GM10847 (cell line): ENCODE data around the gene TRIAP1.

Experiments used
- POLR2A ChIP-seq: IDR thresholded peaks from 2 replicates; pipeline ENCODE4 v1.6.1; 2011; ENCODE audit not compliant: insufficient read length; ENCODE audit errors: extremely low read depth

The TRIAP1 gene

DNA sequence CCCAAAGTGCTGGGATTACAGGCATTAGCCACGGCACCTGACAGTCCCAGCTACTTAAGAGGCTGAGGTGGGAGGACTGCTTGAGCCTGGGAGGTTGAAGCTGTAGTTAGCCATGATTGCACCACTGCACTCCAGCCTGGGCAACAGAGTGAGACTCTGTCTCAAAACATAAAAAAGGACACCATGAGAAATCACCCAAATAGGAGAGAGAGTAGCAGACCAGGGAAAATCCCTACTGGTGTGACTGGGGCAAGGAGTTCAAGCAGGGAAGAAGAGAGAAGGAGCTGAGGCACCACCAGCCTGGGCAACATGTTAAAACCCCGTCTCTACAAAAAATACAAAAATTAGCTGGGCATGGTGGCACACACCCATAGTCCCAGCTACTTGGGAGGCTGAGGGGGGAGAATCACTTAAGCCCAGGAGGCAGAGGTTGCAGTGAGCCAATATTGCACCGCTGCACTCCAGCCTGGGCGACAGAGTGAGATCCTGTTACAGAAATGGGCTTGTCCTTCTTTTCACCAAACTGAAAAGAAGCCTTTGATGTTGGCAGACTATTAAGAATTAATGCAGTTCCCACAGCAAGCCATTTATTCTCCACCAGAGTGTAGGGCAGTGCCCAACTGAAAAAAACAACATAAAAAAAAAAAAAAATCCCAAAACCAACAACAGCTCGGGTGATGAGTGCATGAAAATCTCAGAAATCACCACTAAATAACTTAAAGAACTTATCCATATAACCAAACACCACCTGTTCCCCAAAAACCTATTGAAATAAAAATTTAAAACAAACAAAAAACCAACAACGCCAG is 27.8 kb upstream of the TRIAP1 start:
- TF ChIP-seq POLR2A = no peak

GRCh38 chr12:120472521-120472920 is 26.3 kb upstream of the TRIAP1 start:
- no peak for TF ChIP-seq POLR2A

GRCh38 chr12:120470150-120470784 is 24.1 kb upstream of the TRIAP1 start:
- no peak for TF ChIP-seq POLR2A

DNA sequence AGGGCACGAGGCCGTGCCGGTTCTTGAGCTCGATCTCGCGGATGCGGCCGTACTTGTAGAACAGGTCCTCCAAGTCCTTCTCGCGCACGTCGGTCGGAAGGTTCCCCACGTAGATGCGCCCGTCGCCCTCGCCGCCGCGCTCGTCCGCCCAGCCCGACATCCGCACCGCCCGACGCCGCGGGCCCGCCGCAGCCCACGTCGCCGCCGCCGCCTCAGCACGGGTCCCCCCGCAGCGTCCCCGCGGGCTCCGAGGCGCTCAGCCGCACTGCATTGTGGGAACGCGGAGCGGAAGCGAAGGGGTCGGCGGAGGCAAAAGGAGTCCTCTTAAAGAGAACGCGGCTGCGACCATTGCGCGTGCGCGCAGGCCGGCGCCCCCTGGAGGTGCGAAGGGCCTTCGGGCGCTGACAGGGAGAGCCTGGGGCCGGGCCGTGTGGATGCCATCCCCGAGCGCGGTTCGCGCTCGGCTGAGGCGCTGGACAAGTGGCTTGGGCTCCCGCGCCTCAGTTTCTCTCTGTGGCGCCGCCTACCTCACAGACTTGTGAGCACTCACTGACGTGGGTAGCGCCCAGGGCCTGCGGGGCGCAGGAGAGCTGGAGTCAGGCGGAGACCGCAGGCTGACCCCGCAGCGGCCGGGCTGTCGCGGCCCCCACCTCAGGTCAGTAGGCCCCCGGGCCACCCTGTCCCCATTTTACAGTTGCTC is 23.4 kb upstream of the TRIAP1 start, which contains the start of gene SRSF9:
TSS of gene SRSF9 (minus strand) at position 299 of the 700 bp plus-strand sequence. CDS start at position 160, 139 bp downstream.
- TF ChIP-seq POLR2A = peak; percentile 95

DNA sequence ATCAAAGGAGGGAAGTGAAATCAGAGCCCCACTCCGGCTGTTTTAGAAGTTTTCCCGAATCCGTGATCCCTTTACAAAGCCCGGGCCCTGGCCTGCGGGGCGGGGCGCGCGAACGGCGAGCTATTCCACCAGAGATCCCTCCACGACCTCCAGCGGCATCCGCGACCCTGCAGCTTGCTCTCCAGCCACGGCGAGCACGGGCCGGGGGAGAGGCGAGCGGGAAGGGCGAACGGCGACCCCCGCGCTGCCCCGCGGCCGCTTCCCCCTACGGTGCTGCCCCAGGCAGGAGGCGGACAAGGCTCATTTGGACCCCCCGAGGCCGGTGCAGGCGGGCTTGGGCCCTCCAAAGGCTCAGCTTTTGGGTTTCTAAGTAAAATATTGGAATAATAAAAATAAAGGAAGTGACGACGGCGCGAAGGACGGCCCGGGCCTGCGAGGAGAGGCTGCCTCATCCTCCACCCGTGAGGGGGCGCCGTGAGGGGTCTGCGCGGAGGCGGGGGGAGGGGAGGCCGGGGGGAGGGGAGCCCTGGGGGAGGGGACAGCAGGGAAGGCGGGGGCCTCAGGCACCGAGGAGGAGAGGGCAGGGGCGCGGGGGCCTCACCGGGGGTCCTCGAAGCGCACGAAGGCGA is 22.8 kb upstream of the TRIAP1 start:
- TF ChIP-seq POLR2A = no peak

DNA sequence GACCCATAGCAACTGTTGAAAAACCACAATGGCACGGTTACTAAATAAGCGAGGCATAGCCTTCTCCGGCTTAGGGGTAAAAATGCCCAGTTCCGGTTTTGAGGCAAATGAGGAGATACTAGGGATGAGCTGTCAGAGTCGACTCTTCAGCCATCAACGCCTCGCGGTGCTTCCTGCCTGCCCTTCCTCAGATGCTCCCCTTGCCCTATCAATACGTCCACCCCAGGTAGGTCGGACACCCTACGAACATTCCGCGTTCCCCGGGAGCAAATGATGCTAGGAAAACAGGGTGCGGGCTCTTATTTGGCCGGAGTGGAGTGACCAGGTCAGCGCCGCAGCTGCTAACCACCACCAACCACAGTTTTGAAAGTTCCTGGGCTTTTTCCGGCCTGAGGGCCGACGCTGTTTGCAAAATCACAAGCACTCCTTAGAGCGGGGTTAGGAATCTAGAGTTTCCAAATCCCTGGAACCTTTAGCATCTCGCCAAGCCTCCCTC is 22.2 kb upstream of the TRIAP1 start:
- TF ChIP-seq POLR2A = no peak

DNA sequence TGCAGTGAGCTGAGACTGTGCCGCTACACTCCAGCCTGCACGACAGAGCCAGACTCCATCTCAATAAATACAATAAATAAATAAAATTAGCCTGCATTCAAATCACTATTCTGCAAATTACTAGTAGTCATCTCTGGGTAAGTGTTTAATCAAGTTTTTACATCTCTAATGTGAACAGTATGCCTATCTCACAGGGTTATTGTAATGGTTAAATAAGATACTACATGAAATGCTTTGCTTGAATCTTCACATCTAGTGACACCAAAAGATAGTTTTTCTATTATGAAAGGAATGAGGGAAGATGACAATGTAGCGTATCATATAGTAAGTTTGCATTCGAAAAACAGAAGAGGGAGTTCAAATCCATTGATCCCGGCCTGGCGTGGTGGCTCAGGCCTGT is 21.3 kb upstream of the TRIAP1 start:
- no peak for TF ChIP-seq POLR2A

DNA sequence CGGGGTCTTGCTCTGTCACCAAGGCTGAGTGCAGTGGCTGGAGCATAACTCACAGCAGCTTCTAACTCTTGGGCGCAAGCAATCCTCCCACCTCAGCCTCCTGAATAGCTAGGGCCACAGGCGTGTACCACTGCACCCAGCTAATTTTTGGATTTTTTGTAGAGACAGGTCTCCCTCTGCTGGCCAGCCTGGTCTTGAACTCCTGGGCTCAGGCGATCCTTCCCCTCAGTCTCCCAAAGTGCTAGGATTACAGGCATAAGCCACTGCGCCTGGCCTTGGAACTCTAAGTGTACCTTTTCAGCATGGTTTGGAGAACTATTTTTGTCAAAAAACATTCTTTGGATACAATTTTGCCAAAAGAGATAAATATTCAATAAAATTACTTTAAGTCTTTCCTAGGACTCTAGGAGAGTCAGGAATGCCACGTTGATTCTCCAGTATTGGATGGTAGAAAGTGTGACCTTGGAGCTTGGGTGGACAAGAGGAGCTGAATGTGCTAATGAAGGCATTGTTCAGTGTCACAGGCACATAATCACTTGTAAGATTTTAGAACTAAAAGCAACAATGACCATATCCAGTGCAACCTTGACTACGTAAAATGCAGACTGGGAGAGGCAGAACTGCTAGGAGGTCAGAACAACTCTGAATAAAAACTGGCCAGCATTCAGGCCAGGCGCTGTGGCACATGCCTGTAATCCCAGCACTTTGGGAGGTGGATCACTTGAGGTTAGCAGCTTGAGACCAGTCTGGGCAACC is 20.6 kb upstream of the TRIAP1 start:
- no peak for TF ChIP-seq POLR2A

DNA sequence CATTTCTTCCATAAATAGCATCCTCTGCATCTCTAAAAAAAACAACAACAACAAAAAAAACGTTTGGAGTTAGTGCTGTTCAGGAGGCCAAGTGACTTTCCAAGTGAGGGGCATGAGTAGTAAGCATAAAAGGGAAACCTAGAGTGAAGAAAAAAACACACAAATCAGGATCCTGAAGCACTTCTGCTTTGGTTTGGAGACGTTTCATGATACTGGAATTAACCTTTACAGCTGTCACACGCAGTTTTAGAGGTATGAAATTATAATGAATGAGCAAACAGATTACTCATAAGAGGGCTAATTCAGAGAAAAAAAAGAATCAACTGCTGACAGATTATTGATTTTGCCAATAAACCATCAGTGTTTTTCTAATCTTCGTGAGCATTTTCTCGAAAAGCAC is 19.6 kb upstream of the TRIAP1 start:
- no peak for TF ChIP-seq POLR2A

DNA sequence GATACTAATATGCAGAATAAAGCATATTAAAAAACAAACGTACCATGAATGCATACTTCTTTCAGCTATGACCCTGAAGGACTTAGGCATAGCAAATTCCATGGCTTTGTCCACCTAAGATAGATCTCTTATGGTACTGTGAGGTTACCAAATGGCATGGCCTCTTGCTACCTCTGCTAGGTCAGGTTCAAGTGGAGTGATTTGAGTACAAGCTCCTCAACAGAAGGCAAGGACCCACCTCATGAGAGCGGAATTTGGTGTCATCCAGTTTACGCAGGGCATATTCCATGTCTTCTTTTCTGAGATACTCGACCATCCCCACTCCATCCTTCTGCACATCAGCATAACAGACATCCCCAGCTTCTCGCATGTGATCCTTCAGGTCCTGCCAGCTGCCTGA is 17.5 kb upstream of the TRIAP1 start:
- TF ChIP-seq POLR2A = no peak

DNA sequence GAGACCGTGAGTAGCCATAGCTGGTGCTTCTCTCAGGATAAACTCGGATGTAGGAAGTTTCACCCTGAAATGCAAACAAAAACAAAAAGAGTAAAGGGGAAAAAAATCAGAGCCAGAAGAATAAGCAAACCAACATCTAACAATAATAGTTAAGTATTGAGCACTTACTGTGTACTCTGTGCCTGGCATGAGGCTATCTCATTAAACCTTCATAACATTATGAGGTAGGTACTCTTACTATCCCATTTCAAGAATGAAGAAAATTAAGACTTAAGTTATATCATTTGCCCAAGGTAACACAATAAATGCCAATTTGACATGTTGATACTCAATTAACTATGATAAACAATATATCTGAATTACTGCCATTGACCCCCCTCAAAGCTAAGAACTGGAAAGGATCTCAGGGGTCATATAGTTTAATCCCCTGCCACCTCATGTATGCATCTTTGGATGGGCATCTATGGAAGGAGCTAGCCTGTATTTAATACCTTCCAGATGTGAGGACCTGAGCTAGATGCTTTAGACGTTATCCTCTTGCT is 16.0 kb upstream of the TRIAP1 start:
- TF ChIP-seq POLR2A = no peak

- TF ChIP-seq POLR2A = no peak
Measured at GRCh38 chr12:120460157-120460556, 14.0 kb upstream of the TRIAP1 start.

DNA sequence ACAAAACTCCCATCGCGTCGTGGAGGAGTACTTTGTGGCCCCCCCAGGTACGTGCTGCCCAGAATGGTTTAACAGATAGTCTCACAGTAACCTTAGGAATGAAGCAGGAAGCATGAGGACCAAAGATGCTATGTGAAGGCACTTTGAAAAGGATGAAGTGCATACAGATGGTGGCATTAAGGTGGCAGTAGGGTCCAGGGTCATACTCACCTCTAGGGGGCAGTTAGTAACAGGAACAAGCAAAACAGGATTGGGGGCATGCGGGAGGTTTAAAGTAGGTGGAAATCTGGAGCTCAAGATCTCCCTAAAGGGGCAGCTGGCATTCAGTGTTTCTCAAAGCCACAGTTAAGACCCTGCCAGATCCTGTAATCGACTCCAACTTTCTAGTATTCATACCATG is 10.9 kb upstream of the TRIAP1 start:
- no peak for TF ChIP-seq POLR2A

DNA sequence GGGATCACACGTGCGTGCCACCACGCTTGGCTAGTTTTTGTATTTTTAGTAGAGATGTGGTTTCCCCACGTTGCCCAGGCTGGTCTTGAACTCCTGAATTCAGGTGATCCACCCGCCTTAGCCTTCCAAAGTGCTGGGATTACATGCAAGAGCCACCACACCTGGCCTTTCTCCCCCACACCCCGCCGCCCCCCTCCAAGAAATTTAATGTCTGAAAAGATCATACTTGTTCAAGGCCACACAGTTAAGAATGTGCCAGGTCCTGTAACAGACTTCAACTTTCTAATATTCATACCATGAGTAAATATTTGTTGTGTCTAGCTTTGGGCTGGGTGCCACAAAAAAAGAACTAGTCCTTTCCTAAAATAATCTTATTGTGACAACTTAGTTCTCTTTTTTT is 9.1 kb upstream of the TRIAP1 start:
- TF ChIP-seq POLR2A = no peak
